GM18873 (cell line): Measurements from ENCODE around the gene ALG10B.
"Not testable (repeated sequence)": the region's sequence is repeated elsewhere in the genome, so short reads cannot be mapped to it uniquely, and the experiment has no call there.

Experiments
- ATAC-seq: cut with Tn5 transposase; IDR thresholded peaks from one replicate; pipeline ENCODE4 v1.9.1; 2021; ENCODE audit warnings: mild to moderate bottlenecking, moderate library complexity, moderate number of reproducible peaks; ENCODE audit not compliant: unreplicated experiment, low FRiP score

Gene ALG10B, protein sequence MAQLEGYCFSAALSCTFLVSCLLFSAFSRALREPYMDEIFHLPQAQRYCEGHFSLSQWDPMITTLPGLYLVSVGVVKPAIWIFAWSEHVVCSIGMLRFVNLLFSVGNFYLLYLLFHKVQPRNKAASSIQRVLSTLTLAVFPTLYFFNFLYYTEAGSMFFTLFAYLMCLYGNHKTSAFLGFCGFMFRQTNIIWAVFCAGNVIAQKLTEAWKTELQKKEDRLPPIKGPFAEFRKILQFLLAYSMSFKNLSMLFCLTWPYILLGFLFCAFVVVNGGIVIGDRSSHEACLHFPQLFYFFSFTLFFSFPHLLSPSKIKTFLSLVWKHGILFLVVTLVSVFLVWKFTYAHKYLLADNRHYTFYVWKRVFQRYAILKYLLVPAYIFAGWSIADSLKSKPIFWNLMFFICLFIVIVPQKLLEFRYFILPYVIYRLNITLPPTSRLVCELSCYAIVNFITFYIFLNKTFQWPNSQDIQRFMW

DNA sequence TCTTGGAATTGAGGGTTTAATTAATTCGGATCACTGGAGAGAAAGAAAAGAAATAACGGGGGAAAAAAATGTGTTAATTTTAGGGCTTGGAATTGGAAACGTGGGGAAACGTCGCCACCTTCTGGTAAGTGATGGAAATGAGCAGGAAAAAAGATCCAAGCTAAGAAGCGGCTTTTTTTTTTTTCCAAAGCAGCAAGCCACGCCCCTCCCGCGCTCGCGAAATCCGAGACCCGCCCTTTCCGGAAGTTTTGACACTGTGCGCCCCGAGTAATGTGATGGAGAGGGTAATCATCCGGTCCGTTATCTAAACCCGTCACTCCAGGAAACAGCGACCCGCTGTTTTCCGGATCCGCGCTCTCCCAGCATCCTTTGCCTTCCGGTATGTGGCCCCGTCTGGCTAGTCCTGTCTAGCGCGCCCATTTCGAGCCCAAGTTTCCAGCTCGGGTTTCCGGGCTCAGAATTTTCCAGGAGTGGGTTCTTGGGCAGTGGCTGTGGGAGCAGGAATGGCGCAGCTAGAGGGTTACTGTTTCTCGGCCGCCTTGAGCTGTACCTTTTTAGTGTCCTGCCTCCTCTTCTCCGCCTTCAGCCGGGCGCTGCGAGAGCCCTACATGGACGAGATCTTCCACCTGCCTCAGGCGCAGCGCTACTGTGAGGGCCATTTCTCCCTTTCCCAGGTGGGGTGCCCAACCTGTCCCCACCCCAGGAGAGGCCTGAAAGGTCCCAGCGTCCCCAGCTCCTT lies at the start of gene ALG10B:
ALG10B (plus strand) TSS at position 384 of the 739 bp plus-strand sequence; CDS start at position 504, 120 bp downstream.
- peak; percentile 99 for ATAC-seq

- ATAC-seq = no peak
Measured at GRCh38 chr12:38268612-38269011, 48.0 kb upstream of the ALG10B start.

- ATAC-seq = no peak
Measured at GRCh38 chr12:38269897-38270296, 46.7 kb upstream of the ALG10B start.

- no peak for ATAC-seq
Measured at GRCh38 chr12:38279756-38280155, 36.8 kb upstream of the ALG10B start.

DNA sequence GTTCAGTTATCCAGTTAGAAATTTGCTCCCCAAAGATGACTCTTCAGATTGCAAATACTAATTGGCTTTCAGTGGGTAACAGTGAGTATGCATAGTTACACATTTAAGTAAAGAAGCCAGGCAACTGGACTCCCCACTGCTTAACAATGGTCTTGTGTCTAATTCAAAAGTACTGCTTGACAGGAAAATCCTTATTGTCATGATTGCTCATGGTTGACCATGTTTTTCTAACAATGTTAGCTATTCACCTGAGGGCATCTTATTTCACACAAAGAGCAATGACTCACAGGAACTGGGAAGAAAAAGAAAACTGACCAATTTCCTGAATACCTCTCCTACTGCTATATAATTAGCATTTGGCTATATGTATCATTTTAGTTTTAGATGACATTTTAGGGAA lies 33.7 kb upstream of the ALG10B start:
- ATAC-seq = no peak

DNA sequence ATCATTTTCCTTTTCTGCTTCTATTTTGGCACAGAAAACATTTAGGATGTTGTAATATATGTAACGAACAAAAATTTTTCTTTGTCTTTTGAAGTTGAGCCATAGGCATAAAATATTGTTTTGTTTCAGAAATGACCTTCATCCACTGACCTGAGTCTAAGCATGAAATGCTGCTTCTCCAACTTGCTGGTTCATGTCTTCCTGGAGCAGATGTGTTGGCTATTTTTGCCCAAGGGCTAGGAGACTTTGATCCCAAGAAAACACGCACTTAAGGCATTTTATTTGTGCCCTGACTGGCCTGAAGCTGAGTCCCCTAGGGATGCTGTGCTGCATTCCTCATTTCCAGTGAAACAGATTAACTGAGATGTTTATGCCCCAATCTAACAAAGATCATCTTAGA lies 27.2 kb upstream of the ALG10B start:
- ATAC-seq = no peak

- no peak for ATAC-seq
Measured at GRCh38 chr12:38291160-38291559, 25.4 kb upstream of the ALG10B start.

GRCh38 chr12:38302972-38303371 lies 13.6 kb upstream of the ALG10B start:
- not testable (repeated sequence) for ATAC-seq

DNA sequence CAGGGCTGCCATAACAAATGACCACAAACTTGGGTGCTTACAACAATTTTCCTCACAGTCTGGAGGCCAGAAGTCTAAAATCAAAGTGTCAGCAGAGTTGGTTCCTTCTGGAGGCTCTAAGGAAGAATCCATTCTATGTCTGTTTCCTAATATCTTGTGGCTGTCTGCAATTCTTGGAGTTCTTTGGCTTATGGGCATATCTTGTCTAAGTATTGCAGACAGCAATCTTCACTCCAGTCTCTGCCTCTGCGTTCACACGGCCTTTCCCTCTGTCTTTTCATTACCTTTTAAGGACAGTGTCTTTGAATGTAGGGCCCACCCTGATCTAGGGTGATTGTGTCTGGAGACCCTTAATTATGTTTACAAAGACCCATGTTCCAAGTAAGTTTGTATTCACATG lies 5.4 kb downstream of the ALG10B start:
- not testable (repeated sequence) for ATAC-seq

- ATAC-seq = no peak
Measured at GRCh38 chr12:38324912-38325311, 8.3 kb downstream of the ALG10B start.

- no peak for ATAC-seq
Measured at GRCh38 chr12:38327356-38327755, 10.8 kb downstream of the ALG10B start.

DNA sequence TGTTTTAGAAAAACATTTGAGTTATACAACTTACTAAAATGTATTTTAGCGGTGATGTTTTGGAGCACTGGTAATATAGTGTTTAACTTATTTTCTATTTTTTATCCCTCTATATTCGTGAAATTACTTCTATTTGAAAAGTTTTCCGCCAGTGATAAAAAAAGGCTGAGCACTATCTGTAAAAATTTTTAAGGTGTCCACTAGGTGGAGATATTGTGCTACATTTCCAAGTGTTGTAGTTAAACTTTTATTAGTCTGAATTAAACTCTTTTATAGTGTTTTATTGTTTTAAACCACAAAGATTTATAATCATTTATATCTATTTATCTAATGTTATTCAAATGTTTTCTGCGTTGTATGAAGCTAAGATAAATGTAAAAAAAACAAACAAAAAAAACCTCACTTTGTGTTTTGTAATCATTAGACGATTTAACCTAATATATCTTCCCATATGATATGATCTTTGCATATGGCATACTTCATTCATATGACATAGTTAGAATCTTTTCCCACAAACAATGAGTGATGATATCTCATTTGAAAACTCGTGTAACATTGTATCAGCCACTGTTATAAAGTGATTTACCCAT lies 11.8 kb downstream of the ALG10B start:
- ATAC-seq = no peak

DNA sequence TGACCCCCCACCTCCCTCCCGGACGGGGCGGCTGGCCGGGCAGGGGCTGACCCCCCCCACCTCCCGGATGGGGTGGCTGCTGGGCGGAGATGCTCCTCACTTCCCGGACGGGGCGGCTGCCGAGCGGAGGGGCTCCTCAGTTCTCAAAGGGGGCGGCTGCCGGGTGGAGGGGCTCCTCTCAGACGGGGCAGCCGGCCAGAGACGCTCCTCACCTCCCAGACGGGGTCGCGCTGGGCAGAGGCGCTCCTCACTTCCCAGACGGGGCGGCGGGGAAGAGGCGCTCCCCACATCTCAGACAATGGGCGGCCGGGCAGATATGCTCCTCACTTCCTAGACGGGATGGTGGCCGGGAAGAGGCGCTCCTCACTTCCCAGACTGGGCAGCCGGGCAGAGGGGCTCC lies 13.8 kb downstream of the ALG10B start:
- not testable (repeated sequence) for ATAC-seq

- no peak for ATAC-seq
Measured at GRCh38 chr12:38332814-38333213, 16.2 kb downstream of the ALG10B start.

- no peak for ATAC-seq
Measured at GRCh38 chr12:38342444-38342843, 25.9 kb downstream of the ALG10B start.

- ATAC-seq = not testable (repeated sequence)
Measured at GRCh38 chr12:38343256-38343655, 26.7 kb downstream of the ALG10B start.

GRCh38 chr12:38343916-38344315 lies 27.3 kb downstream of the ALG10B start:
- not testable (repeated sequence) for ATAC-seq

DNA sequence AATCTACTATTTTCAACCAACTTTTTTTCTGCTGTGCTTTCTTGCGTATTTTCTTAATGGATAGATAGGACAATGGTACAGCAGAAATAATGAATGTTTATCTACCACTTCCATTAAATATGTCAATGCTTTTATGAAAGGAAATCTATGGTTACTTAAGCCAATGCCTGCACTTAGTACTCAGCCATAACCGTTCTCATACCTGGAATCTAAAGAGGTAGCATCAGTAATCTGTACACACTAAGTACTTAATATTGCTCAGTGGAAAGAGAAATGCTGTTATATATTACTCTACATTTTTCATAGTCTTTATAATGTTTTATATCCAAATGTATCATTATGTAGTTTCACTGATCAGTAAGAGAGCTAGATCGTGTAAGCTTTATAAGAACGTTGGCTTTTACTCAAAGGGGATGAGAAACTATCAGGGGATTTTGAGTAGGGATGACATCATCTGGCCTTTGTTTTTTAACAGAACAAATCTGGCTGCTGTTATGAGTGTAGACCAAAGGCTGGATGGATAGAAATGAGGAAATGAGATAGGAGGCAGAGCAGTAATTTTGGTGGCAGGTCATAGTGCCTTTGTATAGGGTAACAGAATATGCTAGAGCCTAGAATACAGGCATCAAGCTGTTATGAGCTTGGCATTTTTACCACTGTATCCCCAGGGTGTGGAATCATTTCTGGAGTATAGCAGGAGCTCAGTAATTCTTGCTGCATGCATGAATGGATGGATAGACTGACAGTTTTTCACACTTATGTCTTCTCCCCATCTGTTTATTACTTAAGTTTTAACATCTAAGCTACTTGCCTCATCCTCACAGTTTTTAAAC lies 34.0 kb downstream of the ALG10B start:
- ATAC-seq = peak; percentile 100

DNA sequence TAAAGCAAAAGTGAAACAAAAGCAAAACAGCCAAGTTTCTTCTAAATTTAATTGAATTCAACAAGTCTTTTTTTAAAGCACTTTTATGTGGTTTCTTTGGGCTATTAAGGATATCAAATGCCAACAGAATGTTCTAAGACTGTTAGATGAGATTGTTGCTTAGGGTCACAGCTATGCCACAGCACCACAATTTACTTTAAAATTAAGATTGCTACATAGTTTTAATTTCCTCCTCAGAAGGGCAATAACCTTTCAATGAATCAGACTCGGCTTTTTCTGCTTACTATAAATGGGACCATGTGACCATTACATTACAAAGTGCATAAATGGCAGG lies 34.6 kb downstream of the ALG10B start:
- not testable (repeated sequence) for ATAC-seq

DNA sequence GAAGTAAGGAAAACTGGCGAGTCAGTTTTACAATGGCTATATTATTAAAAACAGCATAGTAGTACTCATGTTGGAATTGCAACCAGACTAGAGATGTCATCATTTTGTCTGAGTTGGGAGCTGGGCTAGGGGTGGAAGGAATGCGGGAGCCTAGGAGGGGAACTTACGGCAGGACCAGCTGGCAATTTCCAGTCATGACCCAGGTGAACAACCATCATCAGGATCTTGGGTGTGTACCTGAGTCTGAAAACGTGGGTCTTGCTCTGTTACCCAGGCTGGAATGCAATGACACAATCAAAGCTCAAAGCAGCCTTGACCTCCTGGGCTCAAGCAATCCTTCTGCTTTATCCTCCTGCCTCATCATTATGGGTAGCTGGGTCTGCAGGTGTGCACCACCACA lies 50.9 kb downstream of the ALG10B start:
- ATAC-seq = no peak
